CD4-positive, alpha-beta T cell (primary cell): ENCODE measurements around the gene OGFOD2. TPM values are rescaled to one million over a fixed set of nuclear protein-coding genes. Genes with fewer than 3 reads are reported as not detected.
"Not testable (repeated sequence)": the region's sequence is repeated elsewhere in the genome, so short reads cannot be mapped to it uniquely, and the experiment has no call there.

Experiments used
- ATAC-seq: fragments of 200-7000 bp; cut with Tn5 transposase; one replicate; pipeline ENCODE4 v1.10.0; 2022; ENCODE audit warnings: mild to moderate bottlenecking; ENCODE audit not compliant: poor library complexity
- CTCF ChIA-PET: fragments of 350-600 bp; sonication (Branson Sonifier 250); formaldehyde crosslinking; loops from one replicate; lab custom pipeline; 2021; ENCODE audit warnings: antibody characterized with exemption, inconsistent platforms; lab: Charles Lee
- POLR2A ChIA-PET: fragments of 350-600 bp; sonication (Branson Sonifier 250); formaldehyde crosslinking; loops from one replicate; lab custom pipeline; 2021; ENCODE audit warnings: antibody characterized with exemption, inconsistent platforms; lab: Charles Lee
- DNase-seq, 14 experiments: peaks; one replicate each; pipeline ENCODE4 v3.0.0-alpha.2; 2013 to 2020; ENCODE audit warnings: mixed read lengths in 2 of 14
- H3K27ac ChIP-seq, 2 donors: one replicate each; pipeline versions ENCODE4 v1.5.1 to v1.7.0; 2013; ENCODE audit warnings: low read length in 2 of 2, low read depth in 1 of 2, mild to moderate bottlenecking in 1 of 2
- H3K27me3 ChIP-seq, 2 experiments: 1 replicate in 1 of 2; 2 replicates in 1 of 2; pipeline versions ENCODE4 v1.6.1 to v1.7.0; 2013; ENCODE audit warnings: low read length in 2 of 2, control low read depth in 1 of 2, mild to moderate bottlenecking in 1 of 2, moderate library complexity in 1 of 2; ENCODE audit not compliant: insufficient read depth in 2 of 2, control insufficient read depth in 1 of 2
- H3K36me3 ChIP-seq: one replicate; pipeline ENCODE4 v1.6.1; 2013; ENCODE audit warnings: low read length, control low read depth; ENCODE audit not compliant: insufficient read depth
- H3K4me1 ChIP-seq: one replicate; pipeline ENCODE4 v1.6.1; 2013; ENCODE audit warnings: low read length, control low read depth; ENCODE audit not compliant: insufficient read depth
- H3K4me3 ChIP-seq: one replicate; pipeline ENCODE4 v1.5.1; 2013; ENCODE audit warnings: mild to moderate bottlenecking, low read length, moderate library complexity
- H3K9me3 ChIP-seq, 2 experiments: 1 replicate in 1 of 2; 2 replicates in 1 of 2; pipeline versions ENCODE4 v1.6.1 to v1.7.0; 2013; ENCODE audit warnings: low read length in 2 of 2, mild to moderate bottlenecking in 2 of 2, control low read depth in 1 of 2, moderate library complexity in 1 of 2; ENCODE audit not compliant: control insufficient read depth in 1 of 2, insufficient read depth in 1 of 2
- H3K27ac Mint-ChIP-seq: one replicate; pipeline ENCODE4 v1.8.0; 2020; ENCODE audit warnings: mixed read lengths
- H3K27me3 Mint-ChIP-seq: one replicate; pipeline ENCODE4 v1.8.0; 2021; ENCODE audit warnings: mixed read lengths
- H3K36me3 Mint-ChIP-seq: one replicate; pipeline ENCODE4 v1.8.0; 2021; ENCODE audit warnings: low read depth, mixed read lengths
- H3K4me1 Mint-ChIP-seq: one replicate; pipeline ENCODE4 v1.8.0; 2021; ENCODE audit warnings: low read depth, mixed read lengths
- H3K4me3 Mint-ChIP-seq: one replicate; pipeline ENCODE4 v1.8.0; 2020; ENCODE audit warnings: mild to moderate bottlenecking, mixed read lengths
- H3K9me3 Mint-ChIP-seq: one replicate; pipeline ENCODE4 v1.8.0; 2020; ENCODE audit warnings: mixed read lengths
- intact Hi-C, 2 experiments: fragments of 100-400 bp; cut with DNase I in 1 of 2; cut with micrococcal nuclease in 1 of 2; formaldehyde crosslinking; loops; one replicate each; pipeline versions ENCODE4 v1.15.1 to v1.9.0; 2023 to 2025; cut with DNase I, micrococcal nuclease
- total RNA-seq, 174 experiments: library from RNA in 2 of 174; stranded (reverse) in 2 of 174; gene quantifications; one replicate each; pipeline ENCODE4 v1.2.3 and lab custom pipeline; 2021 to 2026
- TF ChIP-seq, protein P1 (sequence below): fragments of 200-600 bp; IDR thresholded peaks from one replicate; pipeline ENCODE4 v1.8.0; 2022; ENCODE audit warnings: antibody characterized with exemption, mild to moderate bottlenecking

OGFOD2 gene
- total RNA-seq, 2 experiments from 2014 or later, result 12.0 to 14.9 TPM

DNA sequence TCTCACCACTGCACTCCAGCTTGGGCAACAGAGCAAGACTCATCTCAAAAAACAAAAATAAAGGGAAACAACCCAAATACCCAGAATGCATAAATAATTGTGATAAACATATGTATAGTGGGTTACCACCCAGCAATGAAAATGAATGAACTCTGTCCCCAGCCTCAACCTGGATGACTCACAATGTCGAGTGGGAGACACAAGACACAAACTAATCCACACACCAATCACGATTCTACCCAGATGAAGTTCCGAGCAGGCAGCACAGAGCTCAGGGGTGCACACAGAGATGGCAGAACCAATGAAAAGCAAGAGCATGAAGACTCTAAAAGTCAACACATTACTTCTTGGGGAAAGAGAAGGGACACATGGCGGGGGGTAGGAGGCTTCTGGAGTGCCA, 35.9 kb upstream of the OGFOD2 start:
- Histone ChIP-seq H3K27ac (no peak overlapping the region), H3K4me1 (peaks cover 5% of the 10 kb centered on the region), H3K27me3 (no peaks in the 10 kb centered on the region), H3K36me3 (no peaks in the 10 kb centered on the region), H3K9me3 (no peaks in the 10 kb centered on the region), H3K4me3 (no peak overlapping the region)
- POLR2A ChIA-PET, result no interaction called here
- DNase-seq (no peak), ATAC-seq (no peak)
- intact Hi-C loops, result no loop called here
- Mint-ChIP-seq H3K4me1 (no peaks in the 10 kb centered on the region), H3K36me3 (no peaks in the 10 kb centered on the region), H3K27me3 (no peaks in the 10 kb centered on the region), H3K27ac (no peak overlapping the region), H3K9me3 (no peaks in the 10 kb centered on the region), H3K4me3 (no peak overlapping the region)
- TF ChIP-seq, protein P1, sequence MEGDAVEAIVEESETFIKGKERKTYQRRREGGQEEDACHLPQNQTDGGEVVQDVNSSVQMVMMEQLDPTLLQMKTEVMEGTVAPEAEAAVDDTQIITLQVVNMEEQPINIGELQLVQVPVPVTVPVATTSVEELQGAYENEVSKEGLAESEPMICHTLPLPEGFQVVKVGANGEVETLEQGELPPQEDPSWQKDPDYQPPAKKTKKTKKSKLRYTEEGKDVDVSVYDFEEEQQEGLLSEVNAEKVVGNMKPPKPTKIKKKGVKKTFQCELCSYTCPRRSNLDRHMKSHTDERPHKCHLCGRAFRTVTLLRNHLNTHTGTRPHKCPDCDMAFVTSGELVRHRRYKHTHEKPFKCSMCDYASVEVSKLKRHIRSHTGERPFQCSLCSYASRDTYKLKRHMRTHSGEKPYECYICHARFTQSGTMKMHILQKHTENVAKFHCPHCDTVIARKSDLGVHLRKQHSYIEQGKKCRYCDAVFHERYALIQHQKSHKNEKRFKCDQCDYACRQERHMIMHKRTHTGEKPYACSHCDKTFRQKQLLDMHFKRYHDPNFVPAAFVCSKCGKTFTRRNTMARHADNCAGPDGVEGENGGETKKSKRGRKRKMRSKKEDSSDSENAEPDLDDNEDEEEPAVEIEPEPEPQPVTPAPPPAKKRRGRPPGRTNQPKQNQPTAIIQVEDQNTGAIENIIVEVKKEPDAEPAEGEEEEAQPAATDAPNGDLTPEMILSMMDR, result no peak
- CTCF ChIA-PET, result no interaction called here

DNA sequence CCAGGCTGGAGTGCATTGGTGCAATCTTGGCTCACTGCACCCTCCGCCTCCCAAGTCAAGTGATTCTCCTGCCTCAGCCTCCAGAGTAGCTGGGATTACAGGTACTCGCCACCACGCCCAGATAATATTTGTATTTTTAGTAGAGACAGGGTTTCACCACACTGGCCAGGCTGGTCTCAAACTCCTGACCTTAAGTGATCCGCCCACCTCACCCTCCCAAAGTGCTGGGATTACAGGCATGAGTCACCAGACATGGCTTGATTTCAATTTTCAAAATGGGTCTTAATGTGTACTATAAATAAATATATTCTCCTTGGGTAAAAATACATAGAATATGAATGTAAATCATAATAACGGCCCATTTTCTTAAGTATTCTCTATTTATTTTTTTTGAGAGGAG, 33.7 kb upstream of the OGFOD2 start:
- H3K27ac Mint-ChIP-seq, H3K36me3 ChIP-seq, ATAC-seq, DNase-seq, CTCF ChIA-PET, H3K27me3 Mint-ChIP-seq, H3K4me1 Mint-ChIP-seq, H3K27me3 ChIP-seq, H3K4me3 Mint-ChIP-seq, H3K27ac ChIP-seq, H3K9me3 ChIP-seq, POLR2A ChIA-PET, H3K36me3 Mint-ChIP-seq, H3K9me3 Mint-ChIP-seq, H3K4me1 ChIP-seq, H3K4me3 ChIP-seq, intact Hi-C loops: not testable (repeated sequence)

DNA sequence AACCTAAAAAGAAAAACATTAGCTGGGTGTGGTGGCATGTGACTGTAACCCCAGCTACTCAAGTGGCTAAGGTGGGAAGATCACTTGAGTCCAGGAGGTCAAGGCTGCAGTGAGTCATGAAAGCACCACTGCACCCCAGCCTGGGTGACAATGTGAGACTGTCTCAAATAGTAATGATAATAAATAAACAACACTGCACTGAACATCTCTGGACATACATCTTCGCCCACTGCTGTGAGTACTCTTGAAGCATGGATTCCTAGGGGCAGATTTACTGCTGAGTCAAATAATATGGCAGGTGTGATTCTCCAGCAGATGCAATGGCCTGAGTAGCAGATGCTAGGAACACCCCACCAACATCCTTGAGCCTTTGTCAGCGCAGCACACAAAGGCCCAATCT, 32.4 kb upstream of the OGFOD2 start:
- TF ChIP-seq, protein P1, result no peak
- Histone ChIP-seq H3K9me3 (no peaks in the 10 kb centered on the region), H3K27ac (no peak overlapping the region), H3K27me3 (no peaks in the 10 kb centered on the region), H3K36me3 (no peaks in the 10 kb centered on the region), H3K4me3 (no peak overlapping the region), H3K4me1 (peaks cover 19% of the 10 kb centered on the region)
- Mint-ChIP-seq H3K27ac (no peak overlapping the region), H3K9me3 (no peaks in the 10 kb centered on the region), H3K36me3 (no peaks in the 10 kb centered on the region), H3K4me3 (no peak overlapping the region), H3K27me3 (no peaks in the 10 kb centered on the region), H3K4me1 (no peaks in the 10 kb centered on the region)
- CTCF ChIA-PET, result no interaction called here
- DNase-seq (peak in 1 of 14 experiments; percentile 39), ATAC-seq (no peak)
- POLR2A ChIA-PET, result no interaction called here
- intact Hi-C loops, result no loop called here

DNA sequence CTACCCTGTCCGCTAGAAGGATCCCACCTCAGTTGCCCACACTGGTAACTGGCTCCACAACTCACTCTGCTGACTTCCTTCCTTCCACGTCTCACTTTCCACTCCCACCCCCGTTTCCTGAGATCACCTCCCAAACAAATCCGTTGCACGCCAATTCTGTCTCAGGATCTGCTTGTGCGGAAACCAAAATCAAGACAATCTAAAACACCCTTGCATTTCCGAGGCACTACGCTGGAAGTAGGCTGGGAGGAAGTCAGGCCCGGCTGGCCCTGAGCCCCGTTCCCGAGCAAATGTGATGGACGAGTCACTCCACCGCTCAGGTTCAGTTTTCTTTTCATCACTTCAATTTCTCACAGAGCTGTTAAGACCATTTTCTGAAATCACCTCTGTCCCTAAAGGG, 31.8 kb upstream of the OGFOD2 start:
- ATAC-seq (no peak), DNase-seq (no peak)
- H3K9me3 Mint-ChIP-seq, result no peaks in the 10 kb centered on the region
- H3K36me3 ChIP-seq, result no peaks in the 10 kb centered on the region
- H3K27ac Mint-ChIP-seq, result no peak overlapping the region
- POLR2A ChIA-PET, result no interaction called here
- H3K4me3 ChIP-seq, result no peak overlapping the region
- H3K27me3 ChIP-seq, result no peaks in the 10 kb centered on the region
- no peaks in the 10 kb centered on the region for H3K9me3 ChIP-seq
- peaks cover 21% of the 10 kb centered on the region for H3K4me1 ChIP-seq
- H3K4me1 Mint-ChIP-seq, result no peaks in the 10 kb centered on the region
- intact Hi-C loops, result no loop called here
- CTCF ChIA-PET, result interaction anchor here (0.5 kb wide), 1 partner anchor 65 kb away, joined by 3 read pairs; no protein-coding TSS in a partner anchor
- no peak overlapping the region for H3K27ac ChIP-seq
- TF ChIP-seq, protein P1, result no peak
- peaks cover under 1% of the 10 kb centered on the region for H3K36me3 Mint-ChIP-seq
- no peaks in the 10 kb centered on the region for H3K27me3 Mint-ChIP-seq
- no peak overlapping the region for H3K4me3 Mint-ChIP-seq
